NCI-H146 treated with DMSO at 0.1 percent for 48 hours (cell line): ENCODE data around the gene LRMDA.

Experiments used
- DNase-seq: peaks from one replicate; lab custom pipeline; 2025; ENCODE audit not compliant: unreplicated experiment; lab: John Stamatoyannopoulos, UW

Gene LRMDA

GRCh38 chr10:75568450-75569130 lies 137.2 kb downstream of the LRMDA start:
- DNase-seq = no peak

GRCh38 chr10:75569506-75569905 lies 138.1 kb downstream of the LRMDA start:
- DNase-seq = no peak

- DNase-seq = no peak
Measured at GRCh38 chr10:75572478-75572877, 141.1 kb downstream of the LRMDA start.

GRCh38 chr10:75575940-75576339 lies 144.5 kb downstream of the LRMDA start:
- no peak for DNase-seq

- no peak for DNase-seq
Measured at GRCh38 chr10:75582102-75582501, 150.7 kb downstream of the LRMDA start.

DNA sequence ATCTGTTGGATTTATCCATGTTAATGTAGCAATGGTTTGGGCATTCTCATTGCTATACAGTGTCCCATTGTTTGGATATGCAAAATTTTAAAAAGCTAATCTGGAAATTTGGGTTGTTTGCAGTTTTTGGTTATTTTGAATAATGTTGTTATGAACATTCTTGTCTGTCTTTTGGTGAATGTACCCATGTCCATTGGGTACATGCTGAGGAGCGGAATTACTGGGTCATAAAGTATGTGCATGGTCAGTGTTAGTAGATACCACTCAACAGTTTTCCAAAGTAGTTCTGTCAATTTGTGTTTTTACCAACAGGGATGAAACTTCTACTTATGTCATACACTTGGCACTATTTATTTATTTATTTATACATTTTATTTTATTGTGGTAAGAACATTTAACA lies 153.9 kb downstream of the LRMDA start:
- no peak for DNase-seq

- DNase-seq = no peak
Measured at GRCh38 chr10:75586814-75587213, 155.4 kb downstream of the LRMDA start.

DNA sequence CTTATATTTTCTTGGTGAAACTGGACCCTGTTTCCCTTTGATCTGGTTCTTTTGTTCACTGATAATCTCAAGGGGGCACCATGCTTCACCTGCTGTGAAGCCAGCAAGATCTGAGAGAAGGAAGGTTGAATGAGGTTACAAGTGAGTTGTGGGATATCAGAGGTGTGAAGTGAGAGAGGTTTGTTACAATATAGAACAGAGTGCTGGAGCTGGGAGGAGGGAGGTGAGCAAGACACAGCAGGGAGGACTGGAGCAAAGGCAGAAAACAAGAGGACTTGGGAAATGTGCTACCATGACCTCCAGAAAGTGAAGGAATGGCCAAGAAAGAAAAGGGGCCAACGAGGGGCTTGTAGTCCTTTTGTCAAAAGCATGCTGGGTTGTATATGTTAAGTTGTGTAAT lies 156.6 kb downstream of the LRMDA start:
- no peak for DNase-seq

GRCh38 chr10:75589895-75590654 lies 158.7 kb downstream of the LRMDA start:
- DNase-seq = no peak

- no peak for DNase-seq
Measured at GRCh38 chr10:75592151-75592787, 160.8 kb downstream of the LRMDA start.

DNA sequence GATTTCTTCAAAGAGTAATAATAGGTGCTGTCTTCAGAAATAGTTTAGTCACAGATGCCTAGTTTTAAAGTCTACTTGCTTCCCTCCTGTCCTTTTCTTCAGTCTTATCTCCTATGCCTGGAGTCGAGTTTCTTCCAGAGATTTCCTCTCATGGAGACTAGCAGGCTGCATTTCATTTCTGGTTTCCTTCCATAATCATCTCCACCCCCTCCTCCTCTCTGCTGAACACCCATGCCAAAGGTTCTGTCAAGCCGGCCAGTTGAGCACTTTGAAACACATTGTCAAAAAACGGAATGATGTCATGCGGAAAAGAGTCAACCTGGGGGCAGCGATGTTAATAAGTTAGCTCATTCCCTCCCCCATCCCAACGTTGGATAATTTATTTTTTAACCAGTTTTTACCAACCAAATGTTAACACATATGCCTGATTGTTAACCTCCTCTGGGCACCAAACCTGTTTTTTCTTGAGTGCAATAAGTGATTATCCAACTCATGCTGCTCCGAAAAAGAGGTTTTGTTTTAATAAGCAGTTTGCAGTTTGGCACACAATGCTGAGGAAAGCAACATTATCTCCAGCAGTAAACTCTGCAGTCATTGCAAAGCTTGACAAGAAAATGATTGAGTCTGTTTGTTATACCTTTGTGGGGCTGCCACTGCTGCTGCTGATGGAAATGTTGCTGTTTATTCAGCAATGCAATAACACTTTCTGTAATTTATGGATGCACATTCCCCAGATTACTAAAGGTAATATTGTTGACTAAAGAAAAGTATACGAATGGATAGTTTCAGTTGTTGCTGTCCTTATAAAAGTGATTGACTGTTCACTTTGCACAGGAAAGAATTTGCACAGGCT lies 161.6 kb downstream of the LRMDA start:
- DNase-seq = no peak

DNA sequence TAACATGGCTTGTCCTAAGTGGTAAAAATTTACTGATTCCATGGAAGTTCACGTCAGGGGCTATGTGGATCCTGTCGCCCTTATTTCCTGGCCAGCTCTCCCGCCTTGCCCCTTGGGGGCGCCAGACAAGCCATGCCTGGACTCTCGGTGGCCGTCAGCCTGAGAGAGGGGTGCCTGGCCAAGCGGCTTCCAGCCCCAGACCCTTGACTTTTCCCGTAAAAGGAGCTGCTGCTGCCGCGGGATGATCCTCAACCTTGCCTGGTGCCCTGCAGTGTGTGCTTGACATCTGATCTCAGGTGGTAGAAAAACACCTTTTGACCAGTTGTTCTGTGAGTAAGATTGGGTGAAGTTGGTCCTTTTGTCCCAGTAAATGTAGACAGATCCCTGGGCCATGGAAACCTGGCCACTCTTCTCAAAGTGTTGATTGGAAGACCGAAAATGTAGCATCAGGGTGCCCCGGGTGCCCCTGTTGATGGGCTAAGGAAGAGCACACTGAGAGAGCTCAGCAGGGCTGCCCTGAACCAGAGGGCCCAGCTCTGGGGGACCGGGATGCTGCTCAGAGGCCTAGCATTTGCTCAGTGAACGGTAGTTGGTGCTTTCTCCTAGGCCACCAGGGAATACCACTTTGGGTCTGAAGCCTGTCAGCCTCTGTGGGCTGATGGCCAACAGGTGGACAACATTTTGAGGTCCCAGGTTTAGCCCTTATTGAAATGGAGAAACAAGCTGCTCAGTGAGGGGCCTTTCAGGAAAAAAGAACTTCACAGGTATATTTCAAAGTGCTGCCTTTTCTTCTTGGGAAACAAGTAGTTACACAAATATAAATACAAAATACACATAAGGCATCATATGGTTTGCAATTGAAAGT lies 162.5 kb downstream of the LRMDA start:
- no peak for DNase-seq

DNA sequence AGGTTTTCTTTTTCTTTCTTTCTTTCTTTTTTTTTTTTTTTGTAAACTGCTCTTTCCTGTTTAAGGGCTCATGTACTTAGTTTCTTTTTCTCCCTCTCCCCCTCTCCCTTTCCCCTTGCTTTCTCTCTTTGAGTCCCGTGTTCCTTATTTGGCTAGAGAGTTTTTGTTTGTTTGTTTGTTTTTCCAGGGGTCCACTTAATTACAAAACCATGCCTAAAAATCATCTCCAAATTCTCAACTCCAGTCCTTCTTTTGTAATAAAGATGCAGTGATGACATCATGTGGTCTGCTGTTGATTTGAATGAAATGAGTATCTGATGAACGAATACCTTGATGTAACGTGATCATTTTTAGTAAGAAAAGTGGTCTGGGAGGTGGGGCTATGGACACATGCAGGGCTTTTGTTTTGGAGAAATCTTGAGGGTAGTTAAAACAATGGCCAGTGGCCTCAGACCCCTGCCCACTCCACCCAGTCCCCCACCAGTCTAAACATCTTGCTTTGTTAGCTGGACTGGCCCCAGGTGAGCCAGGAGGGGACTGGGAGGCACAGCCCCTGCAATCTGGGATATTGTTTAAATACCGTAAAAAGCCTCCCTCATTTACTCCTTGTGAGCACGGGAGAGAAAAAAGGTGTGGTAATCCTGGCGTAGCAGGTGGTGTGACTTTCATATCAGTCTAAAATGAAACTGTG lies 165.7 kb downstream of the LRMDA start:
- DNase-seq = peak; percentile 60

GRCh38 chr10:75597773-75598440 lies 166.5 kb downstream of the LRMDA start:
- peak; percentile 57 for DNase-seq

- DNase-seq = no peak
Measured at GRCh38 chr10:75598998-75599397, 167.6 kb downstream of the LRMDA start.

GRCh38 chr10:75599875-75600648 lies 168.6 kb downstream of the LRMDA start:
- peak; percentile 80 for DNase-seq

DNA sequence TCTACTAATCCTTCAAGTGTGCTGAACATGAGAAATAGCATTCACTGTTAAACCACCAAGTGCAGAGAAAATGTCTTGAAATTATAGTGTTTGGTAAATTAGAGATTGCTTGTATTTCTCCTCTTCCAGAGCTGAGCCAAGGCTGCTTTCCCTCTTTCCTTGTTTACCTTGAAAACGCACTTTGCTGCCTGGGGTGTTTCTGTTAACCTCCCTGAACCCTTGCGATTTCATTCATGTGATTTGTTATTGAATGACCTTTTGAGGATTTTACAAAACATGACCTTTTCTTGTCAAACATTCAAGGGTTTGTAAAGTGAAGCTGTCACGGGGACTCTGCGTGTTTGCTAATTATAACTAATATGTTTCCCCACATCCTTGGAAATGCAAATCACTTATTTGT lies 169.4 kb downstream of the LRMDA start:
- peak; percentile 46 for DNase-seq

- DNase-seq = no peak
Measured at GRCh38 chr10:75602341-75602740, 170.9 kb downstream of the LRMDA start.
